ENCODE measurements around the gene ATOH8. TPM values are rescaled to one million over a fixed set of nuclear protein-coding genes. Genes with fewer than 3 reads are reported as not detected.
A peak's percentile ranks its signal among the peaks of the same experiment; 100 is the strongest.

ATOH8 gene
- total and polyA plus RNA-seq, 11 donors = 11.8 to 103 (median 19.0) TPM

DNA sequence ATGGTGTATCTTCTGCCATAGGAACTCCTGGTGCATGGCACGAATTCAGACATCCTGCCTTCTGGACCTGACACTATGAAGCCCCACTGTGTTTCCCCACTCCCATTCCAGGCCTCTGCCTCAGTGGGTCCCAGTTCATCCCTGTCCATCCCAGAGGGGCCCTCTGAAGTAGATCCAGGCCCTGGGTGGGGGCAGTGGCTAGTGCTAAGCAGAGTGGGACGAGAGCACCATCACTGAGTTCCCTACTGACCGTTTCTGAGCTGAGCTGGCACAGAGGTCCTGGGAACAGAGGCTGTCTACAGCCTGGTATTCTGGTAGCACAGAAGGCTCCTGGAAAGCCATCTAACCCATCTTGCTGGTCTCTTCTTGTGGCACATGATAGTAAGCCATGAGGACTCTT is 54.0 kb downstream of the ATOH8 start:
- no peak for ATAC-seq
- intact Hi-C loops (cut with DNase I) = no loop called here
- DNase-seq = no peak
- no peak overlapping the region for H3K27ac ChIP-seq
- peaks cover 0 to 21% (median 11%) of the 10 kb centered on the region in 12 donors for H3K4me1 ChIP-seq
- WGBS, 4 donors = 91 to 100% (median 94%) methylated on average over 1 to 3 of the region's 3 CpGs
- no peaks in the 10 kb centered on the region for H3K27me3 ChIP-seq
- TF ChIP-seq POLR2A (IDR thresholded peaks at IDR 0.05) = no peak
- TF ChIP-seq, protein P1, sequence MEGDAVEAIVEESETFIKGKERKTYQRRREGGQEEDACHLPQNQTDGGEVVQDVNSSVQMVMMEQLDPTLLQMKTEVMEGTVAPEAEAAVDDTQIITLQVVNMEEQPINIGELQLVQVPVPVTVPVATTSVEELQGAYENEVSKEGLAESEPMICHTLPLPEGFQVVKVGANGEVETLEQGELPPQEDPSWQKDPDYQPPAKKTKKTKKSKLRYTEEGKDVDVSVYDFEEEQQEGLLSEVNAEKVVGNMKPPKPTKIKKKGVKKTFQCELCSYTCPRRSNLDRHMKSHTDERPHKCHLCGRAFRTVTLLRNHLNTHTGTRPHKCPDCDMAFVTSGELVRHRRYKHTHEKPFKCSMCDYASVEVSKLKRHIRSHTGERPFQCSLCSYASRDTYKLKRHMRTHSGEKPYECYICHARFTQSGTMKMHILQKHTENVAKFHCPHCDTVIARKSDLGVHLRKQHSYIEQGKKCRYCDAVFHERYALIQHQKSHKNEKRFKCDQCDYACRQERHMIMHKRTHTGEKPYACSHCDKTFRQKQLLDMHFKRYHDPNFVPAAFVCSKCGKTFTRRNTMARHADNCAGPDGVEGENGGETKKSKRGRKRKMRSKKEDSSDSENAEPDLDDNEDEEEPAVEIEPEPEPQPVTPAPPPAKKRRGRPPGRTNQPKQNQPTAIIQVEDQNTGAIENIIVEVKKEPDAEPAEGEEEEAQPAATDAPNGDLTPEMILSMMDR (IDR thresholded peaks at IDR 0.05) = no peak
- no peak overlapping the region for H3K4me3 ChIP-seq
- H3K36me3 ChIP-seq = no peaks in the 10 kb centered on the region
- H3K9me3 ChIP-seq = no peaks in the 10 kb centered on the region

DNA sequence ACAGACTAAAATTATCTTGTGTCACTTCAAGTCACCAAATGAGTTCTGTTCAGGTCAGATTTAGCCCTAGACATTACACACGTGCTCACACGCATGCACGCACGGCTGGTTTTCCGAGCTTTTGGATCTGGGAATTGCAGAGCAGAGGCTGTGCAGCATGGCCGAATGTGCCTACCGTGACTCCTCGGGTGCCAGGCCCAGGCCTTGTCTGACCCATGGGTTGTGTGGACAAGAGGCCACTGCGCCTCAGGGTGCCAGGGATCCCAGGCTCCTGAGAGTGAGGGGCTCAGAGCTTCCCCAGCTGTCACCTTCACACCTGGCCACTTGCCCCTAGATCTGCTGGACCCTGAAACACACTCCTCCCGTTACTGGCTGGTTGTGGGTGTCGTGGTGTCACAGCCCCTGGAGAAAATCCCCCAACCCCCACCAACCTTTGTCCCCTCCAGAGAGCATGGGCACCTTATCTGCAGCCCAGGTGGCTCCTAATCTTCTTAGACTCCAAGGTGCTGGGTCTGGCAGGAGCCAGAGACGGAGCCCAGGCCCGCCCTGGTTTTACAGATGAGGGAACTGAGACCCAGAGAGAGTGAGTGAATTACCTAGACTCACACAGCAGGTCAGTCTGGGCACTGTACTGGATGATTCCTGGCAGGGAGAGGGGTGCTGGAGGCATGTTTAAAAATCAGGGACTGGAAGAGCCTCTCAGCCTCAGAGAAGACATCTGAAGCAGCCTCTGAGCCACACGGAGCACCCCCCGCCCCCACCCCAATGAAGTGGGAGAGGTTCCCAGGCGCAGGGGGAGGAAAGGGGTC is 56.8 kb downstream of the ATOH8 start:
- Histone ChIP-seq H3K36me3 (no peaks in the 10 kb centered on the region), H3K27me3 (no peaks in the 10 kb centered on the region), H3K9me3 (no peaks in the 10 kb centered on the region), H3K27ac (peak overlapping the region in 10 of 12 donors; percentile 41 to 84 (median 64)), H3K4me3 (peak overlapping the region in 1 of 12 donors; percentile 35), H3K4me1 (peaks cover 0 to 22% (median 12%) of the 10 kb centered on the region in 12 donors)
- intact Hi-C loops (cut with DNase I) = loop anchor here in 6 of 10 donors (5.0 to 10.0 kb wide), 5 partner anchors 58 to 176 kb away; partner anchors contain the start of genes ATOH8 (in 1 of the 6) and SFTPB (in 1 of the 6)
- WGBS, 4 donors = 83 to 94% (median 84%) methylated on average over 13 to 16 of the region's 16 CpGs
- DNase-seq (no peak), ATAC-seq (no peak)
- TF ChIP-seq POLR2A (IDR thresholded peaks at IDR 0.05) = no peak
- TF ChIP-seq, protein P1 (IDR thresholded peaks at IDR 0.05) = no peak

DNA sequence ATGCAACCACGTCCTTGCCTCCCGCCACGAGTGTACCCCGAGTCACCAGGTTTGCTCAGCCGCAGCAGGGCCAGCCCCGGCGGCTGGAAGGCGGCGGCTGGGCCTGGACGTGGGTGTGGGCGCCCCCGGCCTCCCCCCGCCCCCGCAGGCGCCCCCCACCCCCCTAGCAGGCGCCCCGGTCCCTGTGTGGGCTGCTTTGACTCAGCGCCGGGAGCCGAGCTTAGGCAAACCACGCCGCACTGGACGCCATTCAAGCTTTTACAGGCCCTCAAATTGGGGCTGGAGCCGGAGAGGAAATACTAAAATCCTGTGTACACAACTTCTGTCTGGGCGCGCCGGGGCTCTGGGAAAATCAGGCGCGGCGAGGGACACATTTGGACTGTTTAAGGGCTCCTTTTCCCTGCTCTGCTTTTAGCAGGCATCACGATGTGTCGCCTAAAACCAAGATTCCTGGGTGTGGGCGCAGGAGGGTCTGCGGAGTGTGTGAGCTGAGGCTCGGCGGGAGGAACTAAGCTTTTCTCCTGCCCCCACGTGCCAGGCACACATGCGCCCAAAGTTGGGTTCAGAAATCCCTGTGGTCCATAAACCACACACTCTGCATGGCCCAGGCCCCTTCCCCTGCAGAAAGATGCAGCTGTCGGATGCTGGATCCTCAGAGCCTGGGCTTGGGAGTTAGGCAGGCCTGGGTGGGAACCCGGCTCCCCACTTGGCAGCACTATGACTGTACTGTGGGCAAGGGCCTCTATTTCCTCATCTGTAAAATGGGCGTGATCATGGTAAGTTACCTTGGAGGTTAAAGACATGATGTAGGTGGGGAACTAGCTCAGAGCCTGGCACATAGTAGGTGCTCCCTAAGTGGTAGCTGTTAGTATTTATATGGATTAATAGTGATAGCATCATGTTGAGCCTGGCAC is 57.6 kb downstream of the ATOH8 start:
- DNase-seq (peak in 4 of 5 donors; percentile 59 to 75 (median 65)), ATAC-seq (peak in 2 of 4 donors; percentile 30 to 34)
- no peaks in the 10 kb centered on the region for H3K27me3 ChIP-seq
- intact Hi-C loops (cut with DNase I) = loop anchor here in 8 of 10 donors (2.0 to 10.0 kb wide), 7 partner anchors 59 to 177 kb away; partner anchors contain the start of genes ATOH8 (in 1 of the 8) and SFTPB (in 1 of the 8)
- H3K4me1 ChIP-seq = peaks cover 0 to 22% (median 12%) of the 10 kb centered on the region in 12 donors
- H3K4me3 ChIP-seq = peak overlapping the region in 1 of 12 donors; percentile 35
- TF ChIP-seq, protein P1 (IDR thresholded peaks at IDR 0.05) = no peak
- TF ChIP-seq POLR2A (IDR thresholded peaks at IDR 0.05) = no peak
- no peaks in the 10 kb centered on the region for H3K36me3 ChIP-seq
- peak overlapping the region in 11 of 12 donors; percentile 7 to 84 (median 61) for H3K27ac ChIP-seq
- H3K9me3 ChIP-seq = no peaks in the 10 kb centered on the region
- WGBS, 4 donors = 51 to 60% (median 59%) methylated on average over 22 to 41 of the region's 41 CpGs

Measured in heart left ventricle (tissue), 16 donors.